ENCODE results near the gene TMC1. TPM values are rescaled to one million over a fixed set of nuclear protein-coding genes. Genes with fewer than 3 reads are reported as not detected.

TMC1 gene
- total RNA-seq, 4 donors from 2014 or later = 1.2 to 15.7 TPM; not detected in 2

DNA sequence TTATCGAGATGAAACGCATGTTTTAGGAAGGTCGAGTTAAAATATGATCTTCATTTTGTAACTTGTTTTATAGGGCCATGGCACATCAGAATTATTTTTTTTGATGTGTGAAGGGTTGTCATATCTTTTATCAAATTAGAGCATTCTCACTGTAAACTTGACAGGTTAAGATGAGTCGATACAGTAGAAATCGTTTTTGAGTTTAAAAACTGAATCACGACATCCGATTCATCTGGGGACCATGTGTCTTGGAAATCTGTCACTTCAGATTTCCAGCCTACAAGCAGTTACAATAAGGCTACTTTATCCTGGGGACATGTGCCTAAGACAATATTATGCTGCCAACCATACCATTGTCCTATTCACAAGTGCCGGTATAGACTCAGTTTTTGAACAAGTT, 295.3 kb downstream of the TMC1 start:
- intact Hi-C loops (cut with DNase I; ENCODE audit: low total_unique reads) (no loop called here), in situ Hi-C loops (cut with MboI; ENCODE audit: low sequenced_read_pairs in 4 of 4) (loop anchor here in 2 of 4 donors (25.0 kb wide), 2 partner anchors 204 to 779 kb away; no protein-coding TSS in a partner anchor)
- ATAC-seq = no peak
- H3K9me3 ChIP-seq = no peaks in the 10 kb centered on the region
- H3K27ac ChIP-seq = no peak overlapping the region
- H3K27me3 ChIP-seq = no peaks in the 10 kb centered on the region
- H3K4me1 ChIP-seq = no peaks in the 10 kb centered on the region
- H3K36me3 ChIP-seq = no peaks in the 10 kb centered on the region
- TF ChIP-seq POLR2A (IDR thresholded peaks at IDR 0.05) = no peak
- TF ChIP-seq, protein P1, sequence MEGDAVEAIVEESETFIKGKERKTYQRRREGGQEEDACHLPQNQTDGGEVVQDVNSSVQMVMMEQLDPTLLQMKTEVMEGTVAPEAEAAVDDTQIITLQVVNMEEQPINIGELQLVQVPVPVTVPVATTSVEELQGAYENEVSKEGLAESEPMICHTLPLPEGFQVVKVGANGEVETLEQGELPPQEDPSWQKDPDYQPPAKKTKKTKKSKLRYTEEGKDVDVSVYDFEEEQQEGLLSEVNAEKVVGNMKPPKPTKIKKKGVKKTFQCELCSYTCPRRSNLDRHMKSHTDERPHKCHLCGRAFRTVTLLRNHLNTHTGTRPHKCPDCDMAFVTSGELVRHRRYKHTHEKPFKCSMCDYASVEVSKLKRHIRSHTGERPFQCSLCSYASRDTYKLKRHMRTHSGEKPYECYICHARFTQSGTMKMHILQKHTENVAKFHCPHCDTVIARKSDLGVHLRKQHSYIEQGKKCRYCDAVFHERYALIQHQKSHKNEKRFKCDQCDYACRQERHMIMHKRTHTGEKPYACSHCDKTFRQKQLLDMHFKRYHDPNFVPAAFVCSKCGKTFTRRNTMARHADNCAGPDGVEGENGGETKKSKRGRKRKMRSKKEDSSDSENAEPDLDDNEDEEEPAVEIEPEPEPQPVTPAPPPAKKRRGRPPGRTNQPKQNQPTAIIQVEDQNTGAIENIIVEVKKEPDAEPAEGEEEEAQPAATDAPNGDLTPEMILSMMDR (IDR thresholded peaks at IDR 0.05 in 4 of 5, conservative IDR thresholded peaks at IDR 0.05 in 1 of 5) = no peak
- H3K4me3 ChIP-seq = no peak overlapping the region
- DNase-seq = no peak

DNA sequence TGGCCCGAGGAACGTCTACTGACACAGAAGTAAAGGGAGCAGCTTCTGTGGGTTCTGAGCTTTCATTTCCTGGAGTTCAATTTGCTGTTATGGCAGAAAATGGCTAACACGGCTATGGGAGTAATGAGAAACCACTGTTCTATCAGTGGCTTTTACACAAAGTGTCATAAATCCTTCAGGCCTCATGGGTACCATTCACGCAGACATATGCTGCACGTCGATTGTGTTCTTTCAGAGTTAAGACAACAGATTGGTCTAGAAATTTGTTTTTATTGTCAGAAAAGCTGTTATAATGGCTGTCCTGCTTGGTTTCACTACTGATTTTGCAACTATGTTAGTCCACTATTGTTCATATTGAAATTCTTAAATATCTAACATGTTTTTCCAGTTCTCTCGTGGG, 296.0 kb downstream of the TMC1 start:
- Histone ChIP-seq H3K4me3 (no peak overlapping the region), H3K4me1 (no peaks in the 10 kb centered on the region), H3K36me3 (no peaks in the 10 kb centered on the region), H3K27me3 (no peaks in the 10 kb centered on the region), H3K9me3 (no peaks in the 10 kb centered on the region), H3K27ac (no peak overlapping the region)
- intact Hi-C loops (cut with DNase I; ENCODE audit: low total_unique reads) (no loop called here), in situ Hi-C loops (cut with MboI; ENCODE audit: low sequenced_read_pairs in 4 of 4) (loop anchor here in 2 of 4 donors (25.0 kb wide), 2 partner anchors 205 to 780 kb away; no protein-coding TSS in a partner anchor)
- DNase-seq = no peak
- ATAC-seq = no peak
- no peak for TF ChIP-seq POLR2A (IDR thresholded peaks at IDR 0.05)
- TF ChIP-seq, protein P1 (IDR thresholded peaks at IDR 0.05 in 4 of 5, conservative IDR thresholded peaks at IDR 0.05 in 1 of 5) = no peak

DNA sequence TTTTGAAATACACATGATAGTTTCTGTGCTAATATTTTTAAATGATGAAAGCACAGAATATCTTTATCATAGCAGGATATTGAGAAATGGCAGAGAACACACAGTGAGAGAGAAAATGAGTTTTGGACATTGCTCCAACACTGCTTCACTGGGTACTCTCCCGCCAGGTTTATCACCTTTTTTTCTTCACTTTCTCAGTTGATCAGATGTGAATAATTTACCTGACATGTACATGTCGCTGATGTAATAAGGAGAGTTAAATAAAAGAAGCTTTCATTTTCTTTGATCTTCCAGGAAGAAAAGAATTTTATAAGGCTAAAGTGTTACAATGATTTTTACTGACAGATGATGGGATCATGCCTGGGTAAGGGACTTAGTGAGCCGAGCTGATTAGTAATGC, 297.0 kb downstream of the TMC1 start:
- ATAC-seq (no peak), DNase-seq (no peak)
- Histone ChIP-seq H3K27me3 (no peaks in the 10 kb centered on the region), H3K27ac (no peak overlapping the region), H3K9me3 (no peaks in the 10 kb centered on the region), H3K4me1 (no peaks in the 10 kb centered on the region), H3K36me3 (no peaks in the 10 kb centered on the region), H3K4me3 (no peak overlapping the region)
- intact Hi-C loops (cut with DNase I; ENCODE audit: low total_unique reads) (no loop called here), in situ Hi-C loops (cut with MboI; ENCODE audit: low sequenced_read_pairs in 4 of 4) (loop anchor here in 2 of 4 donors (25.0 kb wide), 2 partner anchors 206 to 781 kb away; no protein-coding TSS in a partner anchor)
- TF ChIP-seq, protein P1 (IDR thresholded peaks at IDR 0.05 in 4 of 5, conservative IDR thresholded peaks at IDR 0.05 in 1 of 5) = no peak
- no peak for TF ChIP-seq POLR2A (IDR thresholded peaks at IDR 0.05)

DNA sequence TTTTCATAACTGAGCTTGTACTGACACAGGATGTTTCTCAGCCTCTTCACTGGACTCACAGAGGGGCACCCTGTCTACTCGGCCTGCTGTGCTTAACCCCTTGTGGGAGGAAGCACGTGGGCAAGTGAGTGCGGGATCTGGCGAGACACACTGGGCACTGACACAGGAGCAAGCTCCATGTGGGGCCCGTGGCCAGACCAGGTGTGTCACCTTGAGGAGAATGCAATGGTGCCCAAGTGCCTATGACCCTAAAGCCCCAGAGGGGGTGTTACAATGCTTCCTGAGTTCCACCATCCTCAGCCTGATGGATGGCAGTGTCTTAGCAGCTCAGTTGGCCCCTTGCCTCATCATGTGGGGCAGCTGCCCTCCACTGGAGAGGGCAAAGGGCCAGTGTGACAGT, 302.6 kb downstream of the TMC1 start:
- TF ChIP-seq POLR2A (IDR thresholded peaks at IDR 0.05) = no peak
- TF ChIP-seq, protein P1 (IDR thresholded peaks at IDR 0.05 in 4 of 5, conservative IDR thresholded peaks at IDR 0.05 in 1 of 5) = no peak
- in situ Hi-C loops (cut with MboI; ENCODE audit: low sequenced_read_pairs in 4 of 4) = loop anchor here (5.0 to 25.0 kb wide), 7 partner anchors 212 to 789 kb away; no protein-coding TSS in a partner anchor

More for the DNA sequence above, 302.6 kb downstream of the TMC1 start:
- intact Hi-C loops (cut with DNase I; ENCODE audit: low total_unique reads) = loop anchor here (2.0 to 5.0 kb wide), 3 partner anchors 227 to 787 kb away; no protein-coding TSS in a partner anchor
- no peak for DNase-seq
- no peaks in the 10 kb centered on the region for H3K27me3 ChIP-seq
- no peaks in the 10 kb centered on the region for H3K9me3 ChIP-seq
- no peaks in the 10 kb centered on the region for H3K36me3 ChIP-seq
- no peak overlapping the region for H3K27ac ChIP-seq
- H3K4me1 ChIP-seq = peaks cover 0 to 3% of the 10 kb centered on the region in 2 donors
- ATAC-seq = no peak
- no peak overlapping the region for H3K4me3 ChIP-seq
